Spleen (tissue), 7 donors: ENCODE results near the gene PRPF39.

Experiments used
- CTCF ChIP-seq, 11 experiments: fragments of 200-600 bp in 7 of 11; fragments of 450-650 bp in 4 of 11; sonication (generic) in 4 of 11; IDR thresholded peaks in 8 of 11; conservative IDR thresholded peaks in 3 of 11; 1 replicate in 7 of 11; 2 replicates in 4 of 11; pipeline versions ENCODE4 v1.4.0 to v1.8.0; 2016 to 2021; ENCODE audit warnings: antibody characterized with exemption in 11 of 11, inconsistent platforms in 4 of 11, mild to moderate bottlenecking in 1 of 11
- POLR2A ChIP-seq, 3 donors: fragments of 450-650 bp; IDR thresholded peaks; one replicate each; pipeline ENCODE4 v1.5.1; 2017; ENCODE audit warnings: antibody characterized with exemption in 3 of 3, mild to moderate bottlenecking in 1 of 3
- donor health status: DM: no; HTN: no; CAD: no; lungs with moderate emphysema.
- donor health status: DM: no; HTN: no; CAD: no.
- donor health status: DM: no; HTN: no; CAD: no.

- TF ChIP-seq POLR2A (IDR thresholded peaks at IDR 0.05): no peak
- no peak for TF ChIP-seq CTCF (IDR thresholded peaks at IDR 0.05 in 8 of 11, conservative IDR thresholded peaks at IDR 0.05 in 3 of 11)
Measured at GRCh38 chr14:45048385-45048784, 35.5 kb upstream of the PRPF39 start.
